Caco-2 (cell line): ENCODE data around the gene SATB2. TPM values are rescaled to one million over a fixed set of nuclear protein-coding genes. Genes with fewer than 3 reads are reported as not detected.

Experiments used
- BruUV-seq: library from RNA; stranded (reverse); fragments of 400-500 nt; replicated peaks from 2 replicates; lab custom pipeline; 2021; lab: Mats Ljungman, UMichigan
- CTCF ChIA-PET: fragments of 300-600 bp; sonication (Branson Sonifier 250); formaldehyde crosslinking; loops from one replicate; lab custom pipeline; 2022; ENCODE audit warnings: antibody characterized with exemption; lab: Charles Lee
- POLR2A ChIA-PET: fragments of 300-600 bp; sonication (Branson Sonifier 250); formaldehyde crosslinking; loops from one replicate; lab custom pipeline; 2022; ENCODE audit warnings: antibody characterized with exemption; lab: Charles Lee
- DNase-seq, 2 experiments: peaks; one replicate each; pipeline versions ENCODE4 v3.0.0 to v3.0.0-alpha.2; 2020 to 2022
- H3K27me3 ChIP-seq: replicated peaks from 2 replicates; pipeline ENCODE4 v1.6.0; 2011; ENCODE audit warnings: low read length; ENCODE audit not compliant: control insufficient read depth, insufficient read depth
- H3K36me3 ChIP-seq: 2 replicates; pipeline ENCODE4 v1.5.1; 2011; ENCODE audit warnings: low read length; ENCODE audit not compliant: control insufficient read depth, insufficient read depth
- H3K4me1 ChIP-seq: fragments of 250-450 bp; sonication (Bioruptor Pico); 2 replicates; pipeline ENCODE4 v1.5.1; 2020; ENCODE audit warnings: mild to moderate bottlenecking
- H3K4me3 ChIP-seq: 2 replicates; pipeline ENCODE4 v1.5.1; 2011; ENCODE audit warnings: low read depth, mild to moderate bottlenecking, control low read depth, low read length
- H3K9me3 ChIP-seq: fragments of 250-450 bp; sonication (Bioruptor Pico); 2 replicates; pipeline ENCODE4 v1.5.1; 2020; ENCODE audit warnings: mild to moderate bottlenecking, moderate library complexity
- H3K27ac Mint-ChIP-seq: one replicate; pipeline ENCODE4 v1.8.0; 2022; ENCODE audit warnings: mixed read lengths; ENCODE audit not compliant: unreplicated experiment
- H3K27me3 Mint-ChIP-seq: one replicate; pipeline ENCODE4 v1.8.0; 2022; ENCODE audit warnings: mixed read lengths; ENCODE audit not compliant: insufficient read depth, unreplicated experiment
- H3K36me3 Mint-ChIP-seq: one replicate; pipeline ENCODE4 v1.8.0; 2022; ENCODE audit warnings: mild to moderate bottlenecking, mixed read lengths; ENCODE audit not compliant: insufficient read depth, unreplicated experiment
- H3K4me1 Mint-ChIP-seq: one replicate; pipeline ENCODE4 v1.8.0; 2022; ENCODE audit warnings: low read depth, mixed read lengths; ENCODE audit not compliant: unreplicated experiment
- H3K4me3 Mint-ChIP-seq: one replicate; pipeline ENCODE4 v1.8.0; 2022; ENCODE audit warnings: mild to moderate bottlenecking, moderate library complexity, mixed read lengths; ENCODE audit not compliant: unreplicated experiment
- H3K9me3 Mint-ChIP-seq: one replicate; pipeline ENCODE4 v1.8.0; 2022; ENCODE audit warnings: mixed read lengths; ENCODE audit not compliant: unreplicated experiment
- intact Hi-C: fragments of 100-400 bp; cut with micrococcal nuclease; formaldehyde crosslinking; loops from one replicate; pipeline ENCODE4 v1.10.0; 2022; ENCODE audit not compliant: unreplicated experiment
- total RNA-seq: library from RNA; stranded (reverse); gene quantifications from 2 replicates; pipeline ENCODE4 v1.2.3, GENCODE V29; 2022
- TF ChIP-seq, protein P1 (sequence below), 2 experiments: fragments of 200-600 bp in 1 of 2; IDR thresholded peaks; 1 replicate in 1 of 2; 2 replicates in 1 of 2; pipeline versions ENCODE4 v1.5.1 to v1.8.0; 2011 to 2022; ENCODE audit warnings: antibody characterized with exemption in 1 of 2, control low read depth in 1 of 2, inconsistent platforms in 1 of 2, low read depth in 1 of 2, low read length in 1 of 2, mild to moderate bottlenecking in 1 of 2, moderate library complexity in 1 of 2; ENCODE audit not compliant: insufficient read depth in 1 of 2, severe bottlenecking in 1 of 2, unreplicated experiment in 1 of 2

Gene SATB2
- total RNA-seq, 1 experiment from 2014 or later = 1.1 TPM

DNA sequence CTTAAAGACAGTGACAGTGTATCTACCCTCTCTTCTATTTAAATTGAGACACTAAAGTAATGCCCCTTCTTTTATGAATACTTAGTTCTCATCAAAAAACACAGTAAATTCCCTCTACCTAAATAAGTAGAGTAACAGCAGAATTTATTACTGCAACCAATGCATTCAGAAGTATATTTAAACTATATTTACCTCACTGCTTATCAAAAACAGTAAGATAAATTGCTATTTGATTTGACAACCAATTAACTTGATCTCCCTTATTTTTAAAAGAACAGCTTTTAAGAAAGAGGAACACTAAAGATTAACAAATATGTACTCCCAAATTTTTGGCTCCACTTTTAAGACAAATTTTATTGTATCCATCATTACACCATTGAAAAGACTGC, 4.8 kb downstream of the SATB2 start:
- intact Hi-C loops = no loop called here
- TF ChIP-seq, protein P1, sequence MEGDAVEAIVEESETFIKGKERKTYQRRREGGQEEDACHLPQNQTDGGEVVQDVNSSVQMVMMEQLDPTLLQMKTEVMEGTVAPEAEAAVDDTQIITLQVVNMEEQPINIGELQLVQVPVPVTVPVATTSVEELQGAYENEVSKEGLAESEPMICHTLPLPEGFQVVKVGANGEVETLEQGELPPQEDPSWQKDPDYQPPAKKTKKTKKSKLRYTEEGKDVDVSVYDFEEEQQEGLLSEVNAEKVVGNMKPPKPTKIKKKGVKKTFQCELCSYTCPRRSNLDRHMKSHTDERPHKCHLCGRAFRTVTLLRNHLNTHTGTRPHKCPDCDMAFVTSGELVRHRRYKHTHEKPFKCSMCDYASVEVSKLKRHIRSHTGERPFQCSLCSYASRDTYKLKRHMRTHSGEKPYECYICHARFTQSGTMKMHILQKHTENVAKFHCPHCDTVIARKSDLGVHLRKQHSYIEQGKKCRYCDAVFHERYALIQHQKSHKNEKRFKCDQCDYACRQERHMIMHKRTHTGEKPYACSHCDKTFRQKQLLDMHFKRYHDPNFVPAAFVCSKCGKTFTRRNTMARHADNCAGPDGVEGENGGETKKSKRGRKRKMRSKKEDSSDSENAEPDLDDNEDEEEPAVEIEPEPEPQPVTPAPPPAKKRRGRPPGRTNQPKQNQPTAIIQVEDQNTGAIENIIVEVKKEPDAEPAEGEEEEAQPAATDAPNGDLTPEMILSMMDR (IDR thresholded peaks at IDR 0.05; ENCODE audit: insufficient read depth in 1 of 2, low read depth in 1 of 2, low read length in 1 of 2, severe bottlenecking in 1 of 2, unreplicated experiment in 1 of 2) = no peak
- Mint-ChIP-seq H3K4me1 (peaks cover 7% of the 10 kb centered on the region), H3K27me3 (peaks cover 16% of the 10 kb centered on the region), H3K4me3 (no peak overlapping the region), H3K36me3 (no peaks in the 10 kb centered on the region), H3K9me3 (no peaks in the 10 kb centered on the region), H3K27ac (no peak overlapping the region)
- ChIA-PET POLR2A (no interaction called here), CTCF (no interaction called here)
- Histone ChIP-seq H3K4me1 (peaks cover 12% of the 10 kb centered on the region), H3K36me3 (no peaks in the 10 kb centered on the region), H3K9me3 (no peaks in the 10 kb centered on the region), H3K4me3 (no peak overlapping the region), H3K27me3 (peaks cover 3% of the 10 kb centered on the region; the same call in 1 of the 2 replicates)
- BruUV-seq = no TSS peak
- no peak for DNase-seq

DNA sequence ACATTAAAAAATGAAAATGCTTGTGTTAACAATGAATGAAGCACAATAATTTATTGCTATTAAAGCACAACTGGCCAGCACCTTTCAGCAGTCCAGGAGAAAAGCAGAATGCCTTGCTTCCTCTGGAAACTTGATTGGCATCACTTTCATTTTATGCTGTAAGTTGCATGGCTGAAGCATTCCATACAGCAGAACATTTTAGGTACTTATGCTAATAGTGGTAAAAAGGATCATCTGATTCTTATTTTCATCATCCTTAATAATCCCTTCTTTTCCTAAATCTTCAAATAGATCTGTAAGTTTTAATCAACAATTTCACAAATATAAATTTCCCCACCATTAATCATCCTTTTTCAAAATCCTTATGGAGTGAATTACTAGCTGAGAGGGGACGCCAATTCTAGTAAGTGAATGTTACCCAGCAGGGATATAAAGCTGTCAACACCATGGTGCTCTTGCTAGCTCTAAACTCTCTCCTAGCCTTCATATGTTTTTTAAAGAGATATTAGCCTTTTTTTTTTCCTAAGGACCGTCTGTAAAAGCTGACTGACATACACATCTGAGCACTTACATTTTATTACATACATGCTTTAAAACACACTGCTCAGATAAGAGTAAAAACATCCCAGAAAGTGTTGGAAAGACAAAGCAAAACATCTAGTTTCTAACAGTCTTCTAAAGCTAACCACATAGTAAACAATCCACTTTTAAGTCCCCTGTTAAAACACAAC, 5.3 kb downstream of the SATB2 start:
- H3K27ac Mint-ChIP-seq = no peak overlapping the region
- H3K4me3 Mint-ChIP-seq = no peak overlapping the region
- H3K4me3 ChIP-seq = no peak overlapping the region
- no peaks in the 10 kb centered on the region for H3K9me3 Mint-ChIP-seq
- no peaks in the 10 kb centered on the region for H3K36me3 ChIP-seq
- H3K27me3 Mint-ChIP-seq = peaks cover 15% of the 10 kb centered on the region
- no peaks in the 10 kb centered on the region for H3K9me3 ChIP-seq
- DNase-seq = no peak
- POLR2A ChIA-PET = no interaction called here
- intact Hi-C loops = no loop called here
- peaks cover 3% of the 10 kb centered on the region; the same call in 1 of the 2 replicates for H3K27me3 ChIP-seq
- peaks cover 12% of the 10 kb centered on the region for H3K4me1 ChIP-seq
- peaks cover 6% of the 10 kb centered on the region for H3K4me1 Mint-ChIP-seq
- no TSS peak for BruUV-seq
- H3K36me3 Mint-ChIP-seq = no peaks in the 10 kb centered on the region
- CTCF ChIA-PET = no interaction called here
- TF ChIP-seq, protein P1 (IDR thresholded peaks at IDR 0.05; ENCODE audit: insufficient read depth in 1 of 2, low read depth in 1 of 2, low read length in 1 of 2, severe bottlenecking in 1 of 2, unreplicated experiment in 1 of 2) = no peak

GRCh38 chr2:199449956-199450355, 7.8 kb downstream of the SATB2 start:
- TF ChIP-seq, protein P1 (IDR thresholded peaks at IDR 0.05; ENCODE audit: insufficient read depth in 1 of 2, low read depth in 1 of 2, low read length in 1 of 2, severe bottlenecking in 1 of 2, unreplicated experiment in 1 of 2) = no peak
- H3K27me3 ChIP-seq = no peaks in the 10 kb centered on the region
- no peaks in the 10 kb centered on the region for H3K4me1 ChIP-seq
- no peak overlapping the region for H3K4me3 ChIP-seq
- no peaks in the 10 kb centered on the region for H3K36me3 ChIP-seq
- Mint-ChIP-seq H3K36me3 (no peaks in the 10 kb centered on the region), H3K4me1 (no peaks in the 10 kb centered on the region), H3K9me3 (no peaks in the 10 kb centered on the region), H3K27ac (no peak overlapping the region), H3K27me3 (peaks cover 10% of the 10 kb centered on the region), H3K4me3 (no peak overlapping the region)
- ChIA-PET POLR2A (no interaction called here), CTCF (no interaction called here)
- DNase-seq = no peak
- H3K9me3 ChIP-seq = no peaks in the 10 kb centered on the region
- intact Hi-C loops = no loop called here
- BruUV-seq = no TSS peak
